G401.6 (cell line): ENCODE results near the gene ONECUT3.
"Not testable (repeated sequence)": the region's sequence is repeated elsewhere in the genome, so short reads cannot be mapped to it uniquely, and the experiment has no call there.

ENCODE experiments used
- FAIRE-seq: peaks from 2 replicates; lab custom pipeline; 2012; peaks lifted over from hg19 to GRCh38; lab: Jason Lieb, UNC

Gene ONECUT3

DNA sequence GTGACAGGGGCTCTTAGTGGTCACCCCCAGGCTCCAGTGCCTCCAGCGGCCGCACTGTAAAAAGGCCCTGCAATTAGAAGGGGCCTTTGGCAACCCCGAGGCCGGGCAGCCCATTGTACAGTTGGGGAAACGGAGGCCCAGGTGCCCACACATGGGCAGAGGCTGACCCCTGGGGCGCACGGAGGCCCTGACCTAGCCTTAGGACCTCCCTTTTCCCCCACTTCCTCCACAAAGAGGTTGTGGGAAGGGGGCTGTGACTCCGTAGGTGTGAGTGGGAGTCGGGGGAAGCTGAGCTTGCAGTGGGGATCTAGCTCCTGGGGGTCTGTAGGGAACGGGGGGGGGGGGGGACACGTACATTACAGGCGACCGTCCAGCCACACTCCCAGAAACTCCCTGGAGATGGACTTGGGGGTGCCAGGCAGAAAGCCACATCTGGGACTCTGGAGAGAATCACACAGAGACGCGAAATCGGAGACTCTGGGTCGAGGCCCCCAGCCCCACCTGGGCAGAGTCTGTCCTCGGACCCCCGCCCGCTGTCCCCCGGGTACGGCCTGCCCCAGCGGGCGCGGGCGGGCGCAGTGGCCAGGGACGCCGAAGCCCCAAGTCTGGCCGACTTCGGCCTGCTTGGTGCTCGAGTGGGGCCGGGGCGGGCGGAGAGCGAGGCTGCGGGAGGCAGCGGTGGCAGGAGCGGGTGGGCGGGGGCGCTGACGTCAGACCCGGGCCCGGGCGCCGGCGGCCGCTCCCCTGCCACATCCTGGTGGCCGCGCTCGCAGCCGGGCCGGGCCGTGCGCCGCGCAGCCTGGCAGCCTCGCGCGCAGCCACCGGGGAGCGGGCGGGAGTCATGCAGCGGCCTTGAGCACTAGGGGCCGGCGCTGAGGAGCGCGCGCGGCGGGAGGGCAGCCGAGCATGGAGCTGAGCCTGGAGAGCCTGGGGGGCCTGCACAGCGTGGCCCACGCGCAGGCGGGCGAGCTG lies at the start of gene ONECUT3:
Gene ONECUT3, plus strand, starts transcription at position 750 of the 972 bp plus-strand sequence. Its CDS starts 157 bp downstream, at position 907.
- no peak for FAIRE-seq

- FAIRE-seq = no peak
These were observed 49.0 kb upstream of the ONECUT3 start for GRCh38 chr19:1704339-1704738.

DNA sequence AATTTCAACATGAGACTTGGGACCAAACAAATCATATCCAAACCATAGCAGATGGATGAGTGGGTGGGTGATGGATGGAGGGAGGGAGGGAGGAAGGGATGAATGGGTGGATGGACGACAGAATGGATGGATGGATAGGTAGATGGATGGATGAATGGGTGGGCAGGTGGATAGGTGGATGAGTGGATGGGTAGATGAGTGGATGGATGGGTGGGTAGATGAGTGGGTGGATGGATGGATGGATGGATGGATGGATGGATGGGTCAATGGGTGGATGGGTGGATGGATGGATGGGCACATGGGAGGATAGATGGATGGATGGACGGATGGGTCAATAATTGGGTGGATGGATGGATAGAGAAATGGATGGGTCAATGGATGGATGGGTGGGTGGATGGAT lies 47.9 kb upstream of the ONECUT3 start:
- FAIRE-seq = no peak

DNA sequence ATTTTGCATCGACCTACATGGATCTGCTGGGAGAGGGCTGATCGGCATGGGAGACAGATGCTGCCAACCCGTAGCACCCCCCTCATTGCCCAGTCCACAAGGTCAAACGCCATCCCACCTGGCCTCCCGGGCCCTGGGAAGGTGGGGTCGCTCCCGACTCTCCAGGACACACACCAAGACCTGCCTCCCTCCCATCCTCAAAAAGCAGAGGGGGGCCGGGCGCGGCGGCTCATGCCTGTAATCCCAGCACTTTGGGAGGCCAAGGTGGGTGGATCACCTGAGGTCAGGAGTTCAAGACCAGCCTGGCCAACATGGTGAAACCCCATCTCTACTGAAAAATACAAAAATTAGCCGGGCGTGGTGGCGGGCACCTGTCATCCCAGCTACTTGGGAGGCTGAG lies 46.7 kb upstream of the ONECUT3 start:
- FAIRE-seq = not testable (repeated sequence)

GRCh38 chr19:1707240-1707639 lies 46.1 kb upstream of the ONECUT3 start:
- no peak for FAIRE-seq

DNA sequence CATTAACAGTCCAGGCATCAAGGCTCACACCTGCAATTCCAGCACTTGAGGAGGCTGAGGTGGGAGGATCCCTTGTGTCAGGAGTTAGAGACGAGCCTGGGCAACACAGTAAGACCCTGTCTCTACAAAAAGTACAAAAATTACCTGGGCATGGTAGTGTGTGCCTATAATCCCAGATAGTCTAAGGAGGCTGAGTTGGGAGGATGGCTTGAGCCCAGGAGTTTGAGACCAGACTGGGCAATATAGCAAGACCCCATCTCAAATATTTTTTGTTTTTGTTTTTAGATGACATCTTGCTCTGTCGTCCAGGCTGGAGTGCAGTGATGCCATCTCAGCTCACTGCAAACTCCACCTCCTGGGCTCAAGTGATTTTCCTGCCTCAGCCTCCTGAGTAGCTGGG lies 40.1 kb upstream of the ONECUT3 start:
- no peak for FAIRE-seq

DNA sequence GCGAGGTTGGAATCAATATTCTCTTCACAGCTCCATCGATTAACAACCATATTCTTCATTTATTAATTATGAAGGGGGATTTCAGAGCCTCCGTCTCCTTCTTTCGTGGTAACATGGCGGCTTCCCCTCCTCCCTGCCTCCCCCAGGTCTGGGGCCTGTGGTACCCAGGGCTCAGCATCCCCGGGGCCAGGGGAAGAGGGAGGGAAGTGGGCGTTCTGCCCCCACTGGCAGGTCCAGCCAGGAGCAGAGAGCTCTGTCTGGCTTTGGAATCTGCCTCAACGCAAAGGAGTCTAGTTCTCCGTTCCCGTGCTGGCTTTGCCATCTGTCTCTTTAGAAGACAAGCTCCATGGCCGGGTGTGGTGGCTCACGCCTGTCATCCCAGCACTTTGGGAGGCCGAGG lies 37.8 kb upstream of the ONECUT3 start:
- no peak for FAIRE-seq

- no peak for FAIRE-seq
These were observed 35.9 kb upstream of the ONECUT3 start for GRCh38 chr19:1717200-1717969.

GRCh38 chr19:1717970-1718264 lies 35.4 kb upstream of the ONECUT3 start:
- no peak for FAIRE-seq

- no peak for FAIRE-seq
These were observed 34.6 kb upstream of the ONECUT3 start for GRCh38 chr19:1718420-1719291.

DNA sequence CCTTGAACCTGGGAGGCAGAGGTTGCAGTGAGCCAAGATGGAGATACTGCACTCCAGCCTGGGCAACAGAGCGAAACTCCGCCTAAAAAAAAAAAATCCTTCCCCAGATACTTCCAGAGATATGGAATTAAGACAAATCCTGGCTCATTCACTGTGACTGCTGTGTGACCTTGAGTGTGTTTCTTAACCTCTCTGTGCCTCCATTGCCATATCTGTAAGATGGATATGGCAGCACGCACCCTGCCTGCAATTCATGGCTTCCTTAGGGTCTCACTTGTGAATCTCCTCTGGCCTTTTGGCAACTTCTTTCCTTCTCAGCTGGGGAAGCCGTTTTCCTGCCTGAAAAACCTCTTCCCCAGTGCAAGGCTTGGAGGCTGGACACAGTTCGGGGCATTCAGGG lies 33.8 kb upstream of the ONECUT3 start:
- no peak for FAIRE-seq

- FAIRE-seq = no peak
These were observed 33.1 kb upstream of the ONECUT3 start for GRCh38 chr19:1720237-1720636.

- FAIRE-seq = no peak
These were observed 27.9 kb upstream of the ONECUT3 start for GRCh38 chr19:1725100-1726064.

- no peak for FAIRE-seq
These were observed 24.3 kb upstream of the ONECUT3 start for GRCh38 chr19:1728816-1729567.

- no peak for FAIRE-seq
These were observed 23.8 kb upstream of the ONECUT3 start for GRCh38 chr19:1729568-1729925.

DNA sequence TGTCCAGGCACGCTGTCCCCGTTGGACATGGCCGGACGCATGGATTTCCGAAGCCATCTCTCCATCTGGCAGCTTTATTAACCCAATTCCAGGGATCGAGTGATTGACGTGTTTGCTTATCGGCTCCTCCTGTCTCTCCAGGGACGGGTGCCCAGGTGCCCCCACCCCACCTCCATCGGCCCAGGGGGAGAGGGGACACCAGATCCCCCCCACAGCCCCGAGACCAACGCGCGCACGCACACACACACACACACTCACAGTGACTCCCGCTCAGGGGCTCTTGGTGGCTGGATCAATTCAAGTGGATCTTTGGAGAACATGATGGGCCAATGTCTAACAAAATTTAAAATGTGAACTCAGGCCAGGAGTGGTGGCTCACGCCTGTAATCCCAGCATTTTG lies 23.1 kb upstream of the ONECUT3 start:
- FAIRE-seq = no peak

- no peak for FAIRE-seq
These were observed 18.9 kb upstream of the ONECUT3 start for GRCh38 chr19:1734321-1734966.

DNA sequence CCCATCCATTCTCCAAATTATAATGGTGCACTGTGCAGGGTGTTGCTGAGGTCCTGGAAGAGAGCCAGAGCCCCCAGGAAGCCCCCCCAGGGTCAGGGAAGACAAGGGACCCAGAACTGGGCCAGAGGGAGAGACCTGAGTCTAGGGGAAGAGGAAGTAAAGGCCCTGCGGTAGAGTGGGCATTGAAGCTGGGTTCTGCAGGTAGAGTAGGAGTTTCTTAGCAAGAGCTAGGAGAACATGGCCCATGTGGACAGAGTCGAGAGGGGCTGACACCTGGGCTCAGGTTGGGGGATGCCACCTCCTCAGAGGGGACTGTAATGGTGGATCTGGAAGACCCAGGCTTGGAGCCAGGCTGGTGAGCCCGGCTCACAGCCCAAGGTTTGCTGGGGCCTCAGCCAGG lies 17.0 kb upstream of the ONECUT3 start:
- no peak for FAIRE-seq

DNA sequence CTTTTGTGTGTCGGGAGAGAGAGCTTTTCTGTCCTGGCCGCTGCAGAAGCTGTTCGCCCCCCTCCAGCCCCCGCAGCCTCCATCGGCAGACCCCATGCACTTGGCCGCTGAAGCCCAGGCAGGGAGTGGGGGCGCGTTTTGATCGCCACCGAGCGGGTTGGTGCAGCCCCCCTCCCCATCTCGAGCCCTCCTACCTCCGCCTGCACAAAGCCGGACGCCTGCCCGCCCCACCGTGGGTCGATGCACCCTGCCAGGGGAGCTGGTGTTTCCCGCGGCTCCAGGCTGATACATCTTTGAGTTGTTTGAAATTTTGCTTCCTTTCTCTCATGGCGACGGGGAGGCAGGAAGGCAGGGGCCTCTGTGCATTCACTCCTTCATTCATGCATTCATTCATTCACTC lies 16.4 kb upstream of the ONECUT3 start:
- FAIRE-seq = no peak

DNA sequence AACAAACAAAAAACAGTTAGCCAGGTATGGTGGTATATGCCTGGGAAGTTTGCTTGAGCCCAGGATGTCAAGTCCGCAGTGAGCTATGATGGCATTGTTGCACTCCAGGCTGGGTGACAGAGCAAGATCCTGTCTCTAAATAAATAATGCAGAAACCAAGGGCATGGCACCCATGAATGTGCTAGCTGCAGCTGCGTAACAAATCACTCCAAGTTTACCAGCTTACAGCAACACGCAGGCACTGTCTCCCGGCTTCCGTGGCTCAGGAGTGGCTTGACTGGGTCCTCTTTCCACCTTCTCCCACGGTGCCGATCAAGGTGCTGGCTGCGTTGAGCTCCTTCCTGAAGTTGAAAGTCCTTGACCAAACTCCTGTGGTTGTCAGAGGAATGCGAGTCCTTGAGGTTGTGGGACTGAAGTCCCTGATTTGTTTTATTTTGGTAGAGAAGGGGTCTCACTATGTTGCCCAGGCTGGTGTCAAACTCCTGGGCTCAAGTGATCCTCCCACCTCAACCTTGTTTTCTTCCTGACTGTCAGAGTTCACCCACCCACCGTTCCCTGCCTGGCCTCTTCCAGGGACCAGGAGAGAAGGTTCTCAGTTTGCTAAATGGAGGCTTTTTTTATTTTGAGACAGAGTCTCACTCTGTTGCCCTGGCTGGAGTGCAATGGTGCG lies 13.2 kb upstream of the ONECUT3 start:
- no peak for FAIRE-seq
